K562 (cell line): ENCODE results near the gene ROM1. TPM values are rescaled to one million over a fixed set of nuclear protein-coding genes. Genes with fewer than 3 reads are reported as not detected.

Experiments used
- ASH1L ChIP-seq: fragments of 450-650 bp; IDR thresholded peaks from 2 replicates; pipeline ENCODE4 v1.6.1; 2018; ENCODE audit warnings: borderline replicate concordance, mild to moderate bottlenecking, low read depth; ENCODE audit not compliant: partially characterized antibody
- DACH1 ChIP-seq: fragments of 450-650 bp; IDR thresholded peaks from 2 replicates; pipeline ENCODE4 v1.6.1; 2018; ENCODE audit not compliant: partially characterized antibody
- GATA2 ChIP-seq: sonication (generic); formaldehyde crosslinking; IDR thresholded peaks from 2 replicates; pipeline ENCODE4 v1.4.0; 2020; ENCODE audit warnings: mild to moderate bottlenecking, missing genetic modification reagents
- MAZ ChIP-seq, 2 experiments: fragments of 450-650 bp in 1 of 2; sonication (generic) in 1 of 2; formaldehyde crosslinking; IDR thresholded peaks in 1 of 2; conservative IDR thresholded peaks in 1 of 2; 2 replicates each; pipeline versions ENCODE4 v1.4.0 to v1.5.0; 2020; ENCODE audit warnings: mild to moderate bottlenecking in 1 of 2, missing genetic modification reagents in 1 of 2
- SREBF1 ChIP-seq: fragments of 150-350 bp; IDR thresholded peaks from 2 replicates; pipeline ENCODE4 v1.6.1; 2014; ENCODE audit warnings: antibody characterized with exemption, low read depth, low read length, borderline replicate concordance
- TRIM24 ChIP-seq, 2 experiments: fragments of 450-650 bp; IDR thresholded peaks; 2 replicates each; pipeline ENCODE4 v1.6.1; 2016
- ZBTB8A ChIP-seq: fragments of 450-650 bp; IDR thresholded peaks from 2 replicates; pipeline ENCODE4 v1.6.1; 2018; ENCODE audit warnings: mild to moderate bottlenecking, moderate library complexity; ENCODE audit not compliant: partially characterized antibody
- ZEB2 ChIP-seq: fragments of 450-650 bp; IDR thresholded peaks from 2 replicates; pipeline ENCODE4 v1.6.1; 2016
- ZNF696 ChIP-seq: fragments of 250-450 bp; sonication (Bioruptor Pico); conservative IDR thresholded peaks from 2 replicates; pipeline ENCODE4 v1.4.0; 2020; ENCODE audit warnings: mild to moderate bottlenecking, moderate library complexity
- polyA plus RNA-seq, 8 experiments: library from polyadenylated mRNA; depleted of rRNA in 4 of 8; stranded (reverse) in 5 of 8; unstranded in 3 of 8; fragments of >200 nt; fragmentation: Nextera tagmentation in 2 of 8; fragmentation: Illumina TruSeq in 1 of 8; extraction: Ambion mirVana in 2 of 8; extraction: Trizol in 1 of 8; gene quantifications; 2 replicates each; pipeline versions ENCODE4 v1.2.1 to v1.2.3, GENCODE V29; 2011 to 2014; ENCODE audit warnings: inconsistent platforms in 1 of 8, missing spikeins in 1 of 8
- total RNA-seq, 7 experiments: library from RNA; depleted of rRNA in 6 of 7; stranded (reverse); fragments of >200 nt in 6 of 7; fragmentation: Illumina TruSeq in 2 of 7; extraction: Trizol in 2 of 7; gene quantifications; 2 replicates each; pipeline versions ENCODE4 v1.2.1 to v1.2.3, GENCODE V29; 2011 to 2021; ENCODE audit warnings: low replicate concordance in 1 of 7
- TF ChIP-seq, protein P1 (sequence below): fragments of 150-350 bp; IDR thresholded peaks from 2 replicates; pipeline ENCODE4 v1.6.1; 2014; ENCODE audit warnings: low read depth, mild to moderate bottlenecking, low read length, borderline replicate concordance
- TF ChIP-seq, protein P2 (sequence below): fragments of 200-800 bp; sonication (Bioruptor generic); IDR thresholded peaks from 2 replicates; pipeline ENCODE4 v1.6.1; 2016; ENCODE audit warnings: missing genetic modification characterization, missing compliant biosample characterization

Gene ROM1
- total and polyA plus RNA-seq, 9 of the 15 experiments (the other 6 are each of a cell fraction or from before 2014, with no cell fraction given) = 0.75 to 4.0 (median 2.6) TPM

DNA sequence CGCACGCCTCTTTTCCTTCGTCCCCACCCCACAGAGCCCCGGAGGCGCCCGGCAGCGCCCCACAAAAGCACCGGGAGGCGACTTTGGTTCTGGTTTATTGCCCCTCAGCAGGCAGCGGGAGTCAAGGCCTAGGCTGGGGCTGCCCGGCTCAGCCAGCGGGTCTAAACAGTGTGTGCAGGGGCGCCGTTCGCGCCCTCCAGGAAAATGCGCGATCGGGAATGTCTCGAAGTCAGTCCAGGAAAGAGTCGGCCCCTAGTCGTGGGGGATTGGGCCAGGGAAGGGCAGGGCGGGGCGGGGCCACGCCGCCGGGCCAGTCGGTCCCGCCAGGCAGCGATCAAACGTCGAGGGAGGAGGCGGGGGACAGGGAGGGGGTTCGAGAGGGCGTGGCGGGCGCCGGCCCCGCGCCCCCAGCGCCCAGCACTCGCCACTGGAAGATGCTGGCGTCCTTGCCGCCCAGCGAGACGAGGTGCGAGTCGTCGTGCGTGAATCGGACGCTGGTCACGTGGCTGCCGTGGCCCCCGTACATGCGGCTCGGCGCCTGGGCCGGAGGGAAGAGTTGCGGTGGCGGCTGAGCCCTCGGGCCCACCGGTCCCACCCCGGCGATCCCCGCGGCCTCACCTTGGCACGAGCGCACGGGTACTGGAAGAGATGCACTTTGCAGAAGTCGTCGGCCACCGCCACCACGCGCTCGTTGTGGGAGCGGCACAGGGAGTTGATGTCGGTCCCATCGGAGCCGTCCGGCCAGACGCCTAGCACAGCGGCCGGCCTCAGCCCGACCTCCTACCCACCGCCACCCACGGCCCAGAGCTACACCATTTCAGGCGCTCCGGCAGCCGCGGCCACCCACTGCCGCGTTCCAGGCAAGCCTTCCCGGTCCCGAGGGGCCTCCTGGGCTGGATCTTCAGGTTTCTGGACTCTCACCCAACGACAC lies 10.7 kb upstream of the ROM1 start (continued):
- peak in 1 of 2 experiments; percentile 31; a peak in 1 of 4 replicates for TF ChIP-seq TRIM24 (IDR thresholded peaks at IDR 0.05)
- no peak for TF ChIP-seq ZBTB8A
- TF ChIP-seq ASH1L = no peak
- TF ChIP-seq, protein P1, sequence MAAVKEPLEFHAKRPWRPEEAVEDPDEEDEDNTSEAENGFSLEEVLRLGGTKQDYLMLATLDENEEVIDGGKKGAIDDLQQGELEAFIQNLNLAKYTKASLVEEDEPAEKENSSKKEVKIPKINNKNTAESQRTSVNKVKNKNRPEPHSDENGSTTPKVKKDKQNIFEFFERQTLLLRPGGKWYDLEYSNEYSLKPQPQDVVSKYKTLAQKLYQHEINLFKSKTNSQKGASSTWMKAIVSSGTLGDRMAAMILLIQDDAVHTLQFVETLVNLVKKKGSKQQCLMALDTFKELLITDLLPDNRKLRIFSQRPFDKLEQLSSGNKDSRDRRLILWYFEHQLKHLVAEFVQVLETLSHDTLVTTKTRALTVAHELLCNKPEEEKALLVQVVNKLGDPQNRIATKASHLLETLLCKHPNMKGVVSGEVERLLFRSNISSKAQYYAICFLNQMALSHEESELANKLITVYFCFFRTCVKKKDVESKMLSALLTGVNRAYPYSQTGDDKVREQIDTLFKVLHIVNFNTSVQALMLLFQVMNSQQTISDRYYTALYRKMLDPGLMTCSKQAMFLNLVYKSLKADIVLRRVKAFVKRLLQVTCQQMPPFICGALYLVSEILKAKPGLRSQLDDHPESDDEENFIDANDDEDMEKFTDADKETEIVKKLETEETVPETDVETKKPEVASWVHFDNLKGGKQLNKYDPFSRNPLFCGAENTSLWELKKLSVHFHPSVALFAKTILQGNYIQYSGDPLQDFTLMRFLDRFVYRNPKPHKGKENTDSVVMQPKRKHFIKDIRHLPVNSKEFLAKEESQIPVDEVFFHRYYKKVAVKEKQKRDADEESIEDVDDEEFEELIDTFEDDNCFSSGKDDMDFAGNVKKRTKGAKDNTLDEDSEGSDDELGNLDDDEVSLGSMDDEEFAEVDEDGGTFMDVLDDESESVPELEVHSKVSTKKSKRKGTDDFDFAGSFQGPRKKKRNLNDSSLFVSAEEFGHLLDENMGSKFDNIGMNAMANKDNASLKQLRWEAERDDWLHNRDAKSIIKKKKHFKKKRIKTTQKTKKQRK = no peak
- no peak for TF ChIP-seq GATA2 (CRISPR knock-in tag)
- TF ChIP-seq ZNF696 = no peak
- TF ChIP-seq, protein P2, sequence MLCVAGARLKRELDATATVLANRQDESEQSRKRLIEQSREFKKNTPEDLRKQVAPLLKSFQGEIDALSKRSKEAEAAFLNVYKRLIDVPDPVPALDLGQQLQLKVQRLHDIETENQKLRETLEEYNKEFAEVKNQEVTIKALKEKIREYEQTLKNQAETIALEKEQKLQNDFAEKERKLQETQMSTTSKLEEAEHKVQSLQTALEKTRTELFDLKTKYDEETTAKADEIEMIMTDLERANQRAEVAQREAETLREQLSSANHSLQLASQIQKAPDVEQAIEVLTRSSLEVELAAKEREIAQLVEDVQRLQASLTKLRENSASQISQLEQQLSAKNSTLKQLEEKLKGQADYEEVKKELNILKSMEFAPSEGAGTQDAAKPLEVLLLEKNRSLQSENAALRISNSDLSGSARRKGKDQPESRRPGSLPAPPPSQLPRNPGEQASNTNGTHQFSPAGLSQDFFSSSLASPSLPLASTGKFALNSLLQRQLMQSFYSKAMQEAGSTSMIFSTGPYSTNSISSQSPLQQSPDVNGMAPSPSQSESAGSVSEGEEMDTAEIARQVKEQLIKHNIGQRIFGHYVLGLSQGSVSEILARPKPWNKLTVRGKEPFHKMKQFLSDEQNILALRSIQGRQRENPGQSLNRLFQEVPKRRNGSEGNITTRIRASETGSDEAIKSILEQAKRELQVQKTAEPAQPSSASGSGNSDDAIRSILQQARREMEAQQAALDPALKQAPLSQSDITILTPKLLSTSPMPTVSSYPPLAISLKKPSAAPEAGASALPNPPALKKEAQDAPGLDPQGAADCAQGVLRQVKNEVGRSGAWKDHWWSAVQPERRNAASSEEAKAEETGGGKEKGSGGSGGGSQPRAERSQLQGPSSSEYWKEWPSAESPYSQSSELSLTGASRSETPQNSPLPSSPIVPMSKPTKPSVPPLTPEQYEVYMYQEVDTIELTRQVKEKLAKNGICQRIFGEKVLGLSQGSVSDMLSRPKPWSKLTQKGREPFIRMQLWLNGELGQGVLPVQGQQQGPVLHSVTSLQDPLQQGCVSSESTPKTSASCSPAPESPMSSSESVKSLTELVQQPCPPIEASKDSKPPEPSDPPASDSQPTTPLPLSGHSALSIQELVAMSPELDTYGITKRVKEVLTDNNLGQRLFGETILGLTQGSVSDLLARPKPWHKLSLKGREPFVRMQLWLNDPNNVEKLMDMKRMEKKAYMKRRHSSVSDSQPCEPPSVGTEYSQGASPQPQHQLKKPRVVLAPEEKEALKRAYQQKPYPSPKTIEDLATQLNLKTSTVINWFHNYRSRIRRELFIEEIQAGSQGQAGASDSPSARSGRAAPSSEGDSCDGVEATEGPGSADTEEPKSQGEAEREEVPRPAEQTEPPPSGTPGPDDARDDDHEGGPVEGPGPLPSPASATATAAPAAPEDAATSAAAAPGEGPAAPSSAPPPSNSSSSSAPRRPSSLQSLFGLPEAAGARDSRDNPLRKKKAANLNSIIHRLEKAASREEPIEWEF (CRISPR knock-in tag) = no peak
- no peak for TF ChIP-seq DACH1
- TF ChIP-seq SREBF1 = no peak
- TF ChIP-seq ZEB2 = no peak
- TF ChIP-seq MAZ (CRISPR knock-in tag; conservative IDR thresholded peaks at IDR 0.05 in 1 of 2, IDR thresholded peaks at IDR 0.05 in 1 of 2) = no peak
